22Rv1 (cell line): ENCODE data around the gene FICD.

ENCODE experiments used
- H3K27ac ChIP-seq: fragments of 450-650 bp; 2 replicates; pipeline ENCODE4 v1.5.1; 2017
- ZFX ChIP-seq: fragments of 450-650 bp; IDR thresholded peaks from 2 replicates; pipeline ENCODE4 v1.6.1; 2017; ENCODE audit warnings: antibody characterized with exemption, borderline replicate concordance
- TF ChIP-seq, protein P1 (sequence below): fragments of 450-650 bp; IDR thresholded peaks from 2 replicates; pipeline ENCODE4 v1.5.1; 2017; ENCODE audit warnings: mild to moderate bottlenecking

FICD gene

GRCh38 chr12:108514973-108515814 lies at the start of gene FICD:
FICD (plus strand) TSS chr12:108515277; CDS start chr12:108516973, 1,696 bp downstream.
- TF ChIP-seq, protein P1, sequence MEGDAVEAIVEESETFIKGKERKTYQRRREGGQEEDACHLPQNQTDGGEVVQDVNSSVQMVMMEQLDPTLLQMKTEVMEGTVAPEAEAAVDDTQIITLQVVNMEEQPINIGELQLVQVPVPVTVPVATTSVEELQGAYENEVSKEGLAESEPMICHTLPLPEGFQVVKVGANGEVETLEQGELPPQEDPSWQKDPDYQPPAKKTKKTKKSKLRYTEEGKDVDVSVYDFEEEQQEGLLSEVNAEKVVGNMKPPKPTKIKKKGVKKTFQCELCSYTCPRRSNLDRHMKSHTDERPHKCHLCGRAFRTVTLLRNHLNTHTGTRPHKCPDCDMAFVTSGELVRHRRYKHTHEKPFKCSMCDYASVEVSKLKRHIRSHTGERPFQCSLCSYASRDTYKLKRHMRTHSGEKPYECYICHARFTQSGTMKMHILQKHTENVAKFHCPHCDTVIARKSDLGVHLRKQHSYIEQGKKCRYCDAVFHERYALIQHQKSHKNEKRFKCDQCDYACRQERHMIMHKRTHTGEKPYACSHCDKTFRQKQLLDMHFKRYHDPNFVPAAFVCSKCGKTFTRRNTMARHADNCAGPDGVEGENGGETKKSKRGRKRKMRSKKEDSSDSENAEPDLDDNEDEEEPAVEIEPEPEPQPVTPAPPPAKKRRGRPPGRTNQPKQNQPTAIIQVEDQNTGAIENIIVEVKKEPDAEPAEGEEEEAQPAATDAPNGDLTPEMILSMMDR, result no peak
- TF ChIP-seq ZFX, result no peak
- H3K27ac ChIP-seq, result peak within 1 kb of the TSS; percentile 69

DNA sequence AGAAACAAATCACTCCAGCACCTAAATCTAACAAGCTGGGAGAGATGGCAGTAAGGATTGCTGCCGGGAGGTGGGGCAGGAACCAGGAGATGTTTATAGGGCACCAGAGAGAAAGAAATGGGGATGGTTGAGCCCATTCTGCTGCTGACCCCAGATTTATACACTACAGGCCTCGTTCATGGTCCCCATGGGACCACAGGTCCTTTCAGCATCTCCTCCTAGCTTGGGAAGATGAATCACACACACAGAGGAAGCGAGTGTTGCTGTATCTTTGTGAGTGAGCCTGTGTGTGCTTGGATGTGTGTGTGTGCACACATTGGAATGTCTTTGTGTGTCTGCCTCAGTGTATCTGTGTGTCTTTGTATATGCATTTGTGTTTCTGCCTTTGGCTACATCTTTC lies 49.7 kb upstream of the FICD start:
- H3K27ac ChIP-seq, result no peak overlapping the region
- no peak for TF ChIP-seq ZFX
- TF ChIP-seq, protein P1, result no peak

DNA sequence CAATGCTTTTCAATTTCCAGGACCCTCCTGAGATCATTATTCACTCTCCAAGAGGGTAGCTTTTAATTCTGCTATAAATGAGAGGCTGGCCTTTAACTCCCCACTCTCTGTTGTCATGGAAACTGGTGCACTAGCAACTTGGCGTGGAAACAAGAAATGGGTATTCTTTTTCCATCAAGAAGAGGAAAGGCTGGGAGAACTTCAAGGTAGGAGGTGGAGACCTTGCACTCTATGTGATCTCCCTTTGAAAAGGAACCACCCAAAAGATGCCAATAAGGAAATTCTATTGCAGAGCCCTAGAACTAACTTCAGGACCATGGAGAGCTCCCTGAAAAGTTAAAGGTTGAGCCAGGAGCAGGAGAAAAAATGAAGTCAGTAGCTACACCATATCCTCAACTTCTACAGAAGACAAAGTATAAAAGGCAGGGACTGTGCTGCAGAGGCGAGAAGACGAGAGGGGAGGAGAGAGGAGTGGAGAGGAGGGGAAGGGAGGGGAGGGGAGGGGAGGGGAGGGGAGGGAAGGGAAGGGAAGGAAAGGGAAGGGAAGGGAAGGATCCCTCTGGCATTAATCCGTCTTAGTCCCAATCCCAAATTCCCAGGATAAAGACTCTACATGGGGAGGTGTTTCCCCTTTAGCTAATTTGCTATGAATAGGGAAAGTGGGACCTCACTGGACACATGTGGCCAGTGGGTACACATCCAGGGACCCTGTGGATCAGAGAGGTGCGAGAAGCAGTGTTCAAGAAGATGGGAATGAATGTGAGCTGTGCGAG lies 46.7 kb upstream of the FICD start:
- no peak for TF ChIP-seq ZFX
- TF ChIP-seq, protein P1, result no peak
- no peak overlapping the region for H3K27ac ChIP-seq

DNA sequence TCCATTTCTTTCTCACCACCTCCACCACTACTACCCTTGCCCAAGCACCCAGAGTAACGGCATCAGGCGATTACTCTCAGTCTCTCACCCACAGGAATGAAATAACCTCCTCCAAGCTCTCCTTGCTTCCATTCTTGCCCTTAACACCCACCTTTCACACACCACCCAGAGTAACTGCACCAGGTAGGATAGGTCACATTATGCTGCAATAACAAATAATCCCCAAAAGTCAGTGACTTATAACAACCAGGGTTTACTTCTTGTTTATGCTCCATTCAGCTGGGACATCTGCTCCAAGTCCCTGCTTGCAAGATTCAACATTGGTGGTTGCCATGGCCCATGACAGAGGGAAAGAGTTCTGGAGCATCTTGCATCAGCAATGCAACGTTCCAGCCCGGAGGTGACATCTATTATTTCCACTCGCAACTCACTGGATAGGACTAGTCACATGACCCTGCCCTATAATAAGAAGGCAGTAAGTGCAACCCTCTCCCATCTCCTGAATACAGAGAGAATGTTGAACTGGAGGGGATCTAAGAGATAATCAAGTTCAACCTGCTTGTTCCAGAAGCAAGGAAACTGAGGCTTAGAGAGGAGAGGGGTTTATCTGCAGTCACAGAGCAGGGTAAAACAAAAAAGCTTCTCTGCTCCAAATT lies 41.5 kb upstream of the FICD start:
- no peak for TF ChIP-seq ZFX
- TF ChIP-seq, protein P1, result no peak
- H3K27ac ChIP-seq, result no peak overlapping the region

DNA sequence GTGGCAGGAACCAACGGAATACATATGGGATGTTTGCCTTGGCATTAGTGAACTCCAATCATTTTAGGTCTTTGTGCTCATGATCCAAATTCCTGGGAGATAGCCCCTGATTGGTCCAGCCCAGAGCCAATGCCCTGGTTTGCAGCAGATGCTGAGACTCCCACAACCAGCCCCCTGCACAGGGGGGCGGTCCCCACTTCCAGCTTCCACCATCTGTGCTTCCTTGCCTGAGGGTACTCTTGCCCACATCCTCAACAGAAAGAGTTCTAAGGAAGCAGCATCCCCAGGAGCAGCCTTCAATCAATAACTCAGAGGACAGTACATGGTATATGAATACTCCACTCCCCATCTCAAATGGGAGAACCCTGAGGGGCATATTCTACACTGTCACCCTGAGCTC lies 39.7 kb upstream of the FICD start:
- no peak overlapping the region for H3K27ac ChIP-seq
- TF ChIP-seq ZFX, result no peak
- TF ChIP-seq, protein P1, result no peak

DNA sequence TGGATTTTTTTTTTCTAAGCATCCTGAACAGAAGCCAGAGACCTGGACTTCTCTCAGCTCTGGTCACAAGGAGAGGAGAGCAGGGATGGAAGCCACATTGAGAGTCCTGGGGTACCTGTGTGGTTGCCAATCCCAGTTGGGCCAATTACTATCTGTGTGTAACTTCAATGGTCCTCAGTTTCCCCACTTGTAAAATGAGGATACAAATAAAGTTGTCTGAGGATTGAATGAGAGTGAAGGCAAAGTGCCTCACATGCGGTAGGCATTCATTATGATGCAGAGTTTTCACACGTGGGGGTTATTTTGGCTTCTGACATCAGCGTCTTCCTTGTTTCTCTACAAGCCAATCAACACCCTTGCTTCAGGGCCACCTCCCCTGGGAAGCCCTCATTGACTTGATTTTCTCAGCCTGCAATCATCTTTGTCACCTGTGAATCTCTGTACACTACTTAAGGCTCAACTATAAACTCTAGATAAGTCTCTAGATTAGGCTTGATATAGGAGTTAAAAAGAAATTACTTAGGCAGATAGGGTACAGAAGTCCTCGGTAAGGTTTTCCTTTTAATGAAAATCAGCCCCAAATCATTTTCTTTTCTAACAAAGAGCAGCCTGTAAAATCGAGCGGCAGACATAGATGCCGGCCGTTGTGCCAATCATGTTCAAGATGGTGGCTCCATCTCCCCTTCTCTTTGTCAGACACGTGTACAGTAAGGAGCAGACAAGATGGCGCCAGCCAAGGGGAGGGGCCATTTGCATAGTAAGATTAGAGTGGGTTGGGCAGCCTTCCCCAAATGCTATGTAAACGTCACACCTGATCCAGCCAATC lies 37.8 kb upstream of the FICD start:
- TF ChIP-seq ZFX, result no peak
- TF ChIP-seq, protein P1, result no peak
- H3K27ac ChIP-seq, result peak overlapping the region; percentile 54
